Glutamatergic neuron (in vitro differentiated cells): Measurements from ENCODE around the gene TSPYL2. TPM values are rescaled to one million over a fixed set of nuclear protein-coding genes. Genes with fewer than 3 reads are reported as not detected.

Experiments
- DNase-seq: peaks from one replicate; pipeline ENCODE4 v3.0.0; 2022
- H3K27ac Mint-ChIP-seq: one replicate; pipeline ENCODE4 v1.8.0; 2020; ENCODE audit warnings: mild to moderate bottlenecking, mixed read lengths, inconsistent platforms; ENCODE audit not compliant: unreplicated experiment
- H3K27me3 Mint-ChIP-seq: one replicate; pipeline ENCODE4 v1.8.0; 2020; ENCODE audit warnings: mild to moderate bottlenecking, moderate library complexity, mixed read lengths, inconsistent platforms; ENCODE audit not compliant: unreplicated experiment
- H3K36me3 Mint-ChIP-seq: one replicate; pipeline ENCODE4 v1.8.0; 2020; ENCODE audit warnings: mild to moderate bottlenecking, mixed read lengths, inconsistent platforms; ENCODE audit not compliant: unreplicated experiment
- H3K4me1 Mint-ChIP-seq: one replicate; pipeline ENCODE4 v1.8.0; 2020; ENCODE audit warnings: mild to moderate bottlenecking, low read depth, mixed read lengths, inconsistent platforms; ENCODE audit not compliant: unreplicated experiment
- H3K4me3 Mint-ChIP-seq: one replicate; pipeline ENCODE4 v1.8.0; 2020; ENCODE audit warnings: mild to moderate bottlenecking, mixed read lengths, inconsistent platforms; ENCODE audit not compliant: unreplicated experiment
- H3K9me3 Mint-ChIP-seq: one replicate; pipeline ENCODE4 v1.8.0; 2020; ENCODE audit warnings: mild to moderate bottlenecking, moderate library complexity, mixed read lengths, inconsistent platforms; ENCODE audit not compliant: unreplicated experiment
- total RNA-seq: library from RNA; stranded (reverse); fragmentation: NEBNext Ultra II Directional; extraction: Animal tissue kit (Norgen Biotek cat#: 25700); gene quantifications from one replicate; pipeline ENCODE4 v1.2.1, GENCODE V29; 2021; ENCODE audit not compliant: unreplicated experiment
- TF ChIP-seq, protein P1 (sequence below): fragments of 200-600 bp; sonication (generic); IDR thresholded peaks from one replicate; pipeline ENCODE4 v1.5.0; 2021; ENCODE audit not compliant: partially characterized antibody, unreplicated experiment

Gene TSPYL2
- total RNA-seq, 1 donor from 2014 or later: 10.2 TPM

DNA sequence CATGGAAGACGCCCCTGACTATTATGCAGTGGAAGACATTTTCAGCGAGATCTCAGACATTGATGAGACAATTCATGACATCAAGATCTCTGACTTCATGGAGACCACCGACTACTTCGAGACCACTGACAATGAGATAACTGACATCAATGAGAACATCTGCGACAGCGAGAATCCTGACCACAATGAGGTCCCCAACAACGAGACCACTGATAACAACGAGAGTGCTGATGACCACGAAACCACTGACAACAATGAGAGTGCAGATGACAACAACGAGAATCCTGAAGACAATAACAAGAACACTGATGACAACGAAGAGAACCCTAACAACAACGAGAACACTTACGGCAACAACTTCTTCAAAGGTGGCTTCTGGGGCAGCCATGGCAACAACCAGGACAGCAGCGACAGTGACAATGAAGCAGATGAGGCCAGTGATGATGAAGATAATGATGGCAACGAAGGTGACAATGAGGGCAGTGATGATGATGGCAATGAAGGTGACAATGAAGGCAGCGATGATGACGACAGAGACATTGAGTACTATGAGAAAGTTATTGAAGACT is 3.6 kb downstream of the TSPYL2 start:
- TF ChIP-seq, protein P1, sequence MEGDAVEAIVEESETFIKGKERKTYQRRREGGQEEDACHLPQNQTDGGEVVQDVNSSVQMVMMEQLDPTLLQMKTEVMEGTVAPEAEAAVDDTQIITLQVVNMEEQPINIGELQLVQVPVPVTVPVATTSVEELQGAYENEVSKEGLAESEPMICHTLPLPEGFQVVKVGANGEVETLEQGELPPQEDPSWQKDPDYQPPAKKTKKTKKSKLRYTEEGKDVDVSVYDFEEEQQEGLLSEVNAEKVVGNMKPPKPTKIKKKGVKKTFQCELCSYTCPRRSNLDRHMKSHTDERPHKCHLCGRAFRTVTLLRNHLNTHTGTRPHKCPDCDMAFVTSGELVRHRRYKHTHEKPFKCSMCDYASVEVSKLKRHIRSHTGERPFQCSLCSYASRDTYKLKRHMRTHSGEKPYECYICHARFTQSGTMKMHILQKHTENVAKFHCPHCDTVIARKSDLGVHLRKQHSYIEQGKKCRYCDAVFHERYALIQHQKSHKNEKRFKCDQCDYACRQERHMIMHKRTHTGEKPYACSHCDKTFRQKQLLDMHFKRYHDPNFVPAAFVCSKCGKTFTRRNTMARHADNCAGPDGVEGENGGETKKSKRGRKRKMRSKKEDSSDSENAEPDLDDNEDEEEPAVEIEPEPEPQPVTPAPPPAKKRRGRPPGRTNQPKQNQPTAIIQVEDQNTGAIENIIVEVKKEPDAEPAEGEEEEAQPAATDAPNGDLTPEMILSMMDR: no peak
- H3K27me3 Mint-ChIP-seq: peaks cover 7% of the 10 kb centered on the region
- H3K36me3 Mint-ChIP-seq: peaks cover 3% of the 10 kb centered on the region
- peaks cover 6% of the 10 kb centered on the region for H3K9me3 Mint-ChIP-seq
- no peak for DNase-seq
- peak overlapping the region; percentile 14 for H3K4me3 Mint-ChIP-seq
- peaks cover 2% of the 10 kb centered on the region for H3K4me1 Mint-ChIP-seq
- H3K27ac Mint-ChIP-seq: no peak overlapping the region

DNA sequence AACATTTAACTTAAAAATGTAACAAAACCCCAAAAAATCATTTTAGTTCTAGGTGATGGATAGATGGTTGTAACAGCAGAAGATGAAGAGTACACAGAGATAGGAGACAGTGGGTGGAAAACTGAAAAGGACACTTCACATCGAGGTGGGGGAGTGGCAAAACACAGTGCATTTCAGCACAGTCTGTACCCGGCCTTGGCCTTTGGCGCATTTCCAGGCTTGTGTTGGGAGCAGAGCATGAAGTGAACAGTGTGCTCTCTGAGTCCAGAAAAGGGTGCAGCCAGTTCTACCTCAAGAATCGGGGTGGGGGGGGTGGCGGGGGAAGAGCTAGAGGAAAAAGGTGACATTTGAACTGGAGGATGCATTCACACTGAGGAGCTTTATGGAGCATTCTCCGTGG is 4.3 kb downstream of the TSPYL2 start:
- TF ChIP-seq, protein P1: no peak
- H3K36me3 Mint-ChIP-seq: peaks cover 3% of the 10 kb centered on the region
- H3K9me3 Mint-ChIP-seq: peaks cover 6% of the 10 kb centered on the region
- no peak overlapping the region for H3K4me3 Mint-ChIP-seq
- no peaks in the 10 kb centered on the region for H3K4me1 Mint-ChIP-seq
- no peak for DNase-seq
- no peak overlapping the region for H3K27ac Mint-ChIP-seq
- peaks cover 5% of the 10 kb centered on the region for H3K27me3 Mint-ChIP-seq

DNA sequence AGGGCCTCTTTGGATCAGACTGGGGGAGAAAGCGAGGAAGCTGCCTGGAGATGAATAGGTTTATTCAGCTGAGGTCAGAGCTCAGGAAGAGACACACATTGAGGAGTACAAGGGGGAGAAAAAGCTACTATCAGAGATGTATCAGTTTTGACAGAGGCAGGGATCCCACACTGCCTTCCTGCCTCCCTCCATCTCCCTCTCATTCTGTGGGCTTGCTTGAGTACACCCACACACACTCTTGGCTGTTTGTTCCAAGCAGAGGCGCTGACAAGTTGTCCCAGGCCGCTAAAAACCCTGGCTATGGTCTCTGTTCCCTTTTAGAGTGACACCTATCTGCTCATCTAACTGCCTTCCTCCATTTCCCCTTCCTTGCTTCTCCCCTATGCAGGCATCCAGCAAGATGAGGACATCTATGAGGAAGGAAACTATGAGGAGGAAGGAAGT is 5.2 kb downstream of the TSPYL2 start:
- Mint-ChIP-seq H3K27me3 (peaks cover 3% of the 10 kb centered on the region), H3K9me3 (peaks cover 6% of the 10 kb centered on the region), H3K4me3 (peak overlapping the region; percentile 56), H3K4me1 (no peaks in the 10 kb centered on the region), H3K27ac (peak overlapping the region; percentile 50), H3K36me3 (peaks cover 3% of the 10 kb centered on the region)
- DNase-seq: no peak
- TF ChIP-seq, protein P1: no peak

DNA sequence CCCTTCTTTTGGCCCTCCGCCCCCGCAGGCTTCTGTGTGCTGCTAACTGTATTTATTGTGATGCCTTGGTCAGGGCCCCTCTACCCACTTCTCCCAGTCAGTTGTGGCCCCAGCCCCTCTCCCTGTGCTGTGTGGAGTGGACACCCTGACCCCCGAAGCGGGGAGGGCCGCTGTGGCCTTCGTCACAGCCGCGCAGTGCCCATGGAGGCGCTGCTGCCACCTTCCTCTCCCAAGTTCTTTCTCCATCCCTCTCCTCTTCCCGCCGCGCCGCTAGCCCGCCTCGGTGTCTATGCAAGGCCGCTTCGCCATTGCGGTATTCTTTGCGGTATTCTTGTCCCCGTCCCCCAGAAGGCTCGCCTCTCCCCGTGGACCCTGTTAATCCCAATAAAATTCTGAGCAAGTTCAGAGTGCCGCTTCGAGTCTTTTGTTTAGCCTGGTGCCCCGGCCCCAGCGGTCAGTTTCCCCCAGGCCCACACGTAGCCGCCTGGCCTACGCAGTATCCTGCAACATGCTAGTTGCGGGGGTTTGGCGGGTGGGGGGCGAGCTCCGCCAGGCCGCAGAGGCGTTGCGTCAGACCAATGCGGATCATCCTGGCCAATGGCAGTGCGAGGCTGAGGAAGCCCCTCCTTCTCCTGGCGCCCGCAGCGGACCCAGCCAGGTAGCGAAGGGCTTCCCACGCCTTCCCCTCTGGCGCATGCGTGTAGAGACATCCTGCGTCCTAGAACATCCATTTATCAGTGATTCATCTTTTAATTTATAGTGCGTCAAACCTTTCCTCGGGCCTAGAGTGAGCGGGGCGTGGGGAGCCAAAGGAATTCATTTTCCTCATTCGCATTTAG is 6.2 kb downstream of the TSPYL2 start:
- TF ChIP-seq, protein P1: no peak
- Mint-ChIP-seq H3K27ac (peak overlapping the region; percentile 97), H3K4me1 (no peaks in the 10 kb centered on the region), H3K36me3 (peaks cover 3% of the 10 kb centered on the region), H3K9me3 (peaks cover 3% of the 10 kb centered on the region), H3K27me3 (peaks cover 2% of the 10 kb centered on the region), H3K4me3 (peak overlapping the region; percentile 97)
- DNase-seq: peak; percentile 82
